Neuronal stem cell (in vitro differentiated cells): ENCODE results near the gene IGSF10.

Experiments
- DNase-seq: peaks from one replicate; pipeline ENCODE4 v3.0.0-alpha.2; 2013; ENCODE audit warnings: low spot score
- H2AFZ ChIP-seq: one replicate; pipeline ENCODE4 v1.6.1; 2013; ENCODE audit warnings: mild to moderate bottlenecking, low read length, inconsistent platforms
- H2AK5ac ChIP-seq: 2 replicates; pipeline ENCODE4 v1.6.1; 2013; ENCODE audit warnings: low read depth, mild to moderate bottlenecking, inconsistent platforms, low read length, moderate library complexity, mixed read lengths
- H2BK120ac ChIP-seq: 2 replicates; pipeline ENCODE4 v1.6.1; 2013; ENCODE audit warnings: low read depth, mild to moderate bottlenecking, inconsistent platforms, low read length, moderate library complexity, mixed read lengths
- H2BK12ac ChIP-seq: one replicate; pipeline ENCODE4 v1.6.1; 2013; ENCODE audit warnings: low read length, inconsistent platforms
- H2BK15ac ChIP-seq: 2 replicates; pipeline ENCODE4 v1.6.1; 2013; ENCODE audit warnings: mild to moderate bottlenecking, low read length, inconsistent platforms, mixed read lengths
- H2BK5ac ChIP-seq: one replicate; pipeline ENCODE4 v1.6.1; 2013; ENCODE audit warnings: inconsistent platforms, mild to moderate bottlenecking, low read length, moderate library complexity
- H3K14ac ChIP-seq: one replicate; pipeline ENCODE4 v1.6.1; 2013; ENCODE audit warnings: low read length, inconsistent platforms
- H3K18ac ChIP-seq: 2 replicates; pipeline ENCODE4 v1.6.1; 2013; ENCODE audit warnings: low read length, inconsistent platforms
- H3K23ac ChIP-seq: 2 replicates; pipeline ENCODE4 v1.6.1; 2013; ENCODE audit warnings: low read depth, mild to moderate bottlenecking, mixed read lengths, low read length, inconsistent platforms; ENCODE audit not compliant: poor library complexity
- H3K27ac ChIP-seq: replicated peaks from 3 replicates; pipeline ENCODE4 v1.5.1; 2013; ENCODE audit warnings: low read length, inconsistent platforms
- H3K27me3 ChIP-seq, 3 experiments: 2 replicates each; pipeline ENCODE4 v1.6.1; 2013; ENCODE audit warnings: low read length in 3 of 3, mild to moderate bottlenecking in 2 of 3, inconsistent platforms in 1 of 3, low read depth in 1 of 3, mixed read lengths in 1 of 3, moderate library complexity in 1 of 3; ENCODE audit not compliant: control insufficient read depth in 3 of 3, insufficient read depth in 3 of 3
- H3K36me3 ChIP-seq, 2 donors: replicated peaks in 1 of 2; 2 replicates each; pipeline ENCODE4 v1.6.1; 2013; ENCODE audit warnings: low read length in 2 of 2; ENCODE audit not compliant: control insufficient read depth in 2 of 2, insufficient read depth in 2 of 2
- H3K4ac ChIP-seq: 2 replicates; pipeline ENCODE4 v1.6.1; 2013; ENCODE audit warnings: inconsistent platforms, mild to moderate bottlenecking, low read length, moderate library complexity
- H3K4me1 ChIP-seq, 2 donors: 1 replicate in 1 of 2; 2 replicates in 1 of 2; pipeline ENCODE4 v1.6.1; 2013; ENCODE audit warnings: low read length in 2 of 2, low read depth in 1 of 2; ENCODE audit not compliant: control insufficient read depth in 2 of 2, insufficient read depth in 1 of 2
- H3K4me2 ChIP-seq: one replicate; pipeline ENCODE4 v1.6.1; 2013; ENCODE audit warnings: mild to moderate bottlenecking, low read length, inconsistent platforms; ENCODE audit not compliant: insufficient read depth, poor library complexity, severe bottlenecking
- H3K4me3 ChIP-seq, 2 donors: 2 replicates each; pipeline ENCODE4 v1.5.1; 2013; ENCODE audit warnings: low read length in 2 of 2, mild to moderate bottlenecking in 2 of 2, inconsistent platforms in 1 of 2, moderate library complexity in 1 of 2
- H3K79me1 ChIP-seq: one replicate; pipeline ENCODE4 v1.6.1; 2013; ENCODE audit warnings: low read depth, mild to moderate bottlenecking, inconsistent platforms, low read length, moderate library complexity
- H3K9ac ChIP-seq: one replicate; pipeline ENCODE4 v1.6.1; 2013; ENCODE audit warnings: mild to moderate bottlenecking, low read depth, low read length, inconsistent platforms; ENCODE audit not compliant: poor library complexity
- H3K9me3 ChIP-seq, 2 donors: replicated peaks in 1 of 2; 2 replicates each; pipeline versions ENCODE3 to v1.6.1; 2013; ENCODE audit warnings: low read length in 2 of 2, mild to moderate bottlenecking in 2 of 2, inconsistent platforms in 1 of 2, low read depth in 1 of 2, mixed read lengths in 1 of 2, moderate library complexity in 1 of 2; ENCODE audit not compliant: control insufficient read depth in 2 of 2, insufficient read depth in 1 of 2
- H4K8ac ChIP-seq: one replicate; pipeline ENCODE4 v1.6.1; 2013; ENCODE audit warnings: low read depth, mild to moderate bottlenecking, inconsistent platforms, low read length, moderate library complexity
- H4K91ac ChIP-seq: one replicate; pipeline ENCODE4 v1.6.1; 2013; ENCODE audit warnings: low read length, low read depth, mild to moderate bottlenecking, inconsistent platforms; ENCODE audit not compliant: poor library complexity
- WGBS, 2 donors: extraction: QIAGEN DNeasy Blood & Tissue Kit; methylation state at CpG; one replicate each; pipeline ENCODE4 v1.1.7; 2013; ENCODE audit warnings: missing lambda C conversion rate in 2 of 2, mixed read lengths in 1 of 2; ENCODE audit not compliant: insufficient read length in 2 of 2, insufficient replicate concordance in 1 of 2; ENCODE audit errors: extremely low coverage in 2 of 2; 5-methylcytosine and 5-hydroxymethylcytosine counted together

IGSF10 gene

DNA sequence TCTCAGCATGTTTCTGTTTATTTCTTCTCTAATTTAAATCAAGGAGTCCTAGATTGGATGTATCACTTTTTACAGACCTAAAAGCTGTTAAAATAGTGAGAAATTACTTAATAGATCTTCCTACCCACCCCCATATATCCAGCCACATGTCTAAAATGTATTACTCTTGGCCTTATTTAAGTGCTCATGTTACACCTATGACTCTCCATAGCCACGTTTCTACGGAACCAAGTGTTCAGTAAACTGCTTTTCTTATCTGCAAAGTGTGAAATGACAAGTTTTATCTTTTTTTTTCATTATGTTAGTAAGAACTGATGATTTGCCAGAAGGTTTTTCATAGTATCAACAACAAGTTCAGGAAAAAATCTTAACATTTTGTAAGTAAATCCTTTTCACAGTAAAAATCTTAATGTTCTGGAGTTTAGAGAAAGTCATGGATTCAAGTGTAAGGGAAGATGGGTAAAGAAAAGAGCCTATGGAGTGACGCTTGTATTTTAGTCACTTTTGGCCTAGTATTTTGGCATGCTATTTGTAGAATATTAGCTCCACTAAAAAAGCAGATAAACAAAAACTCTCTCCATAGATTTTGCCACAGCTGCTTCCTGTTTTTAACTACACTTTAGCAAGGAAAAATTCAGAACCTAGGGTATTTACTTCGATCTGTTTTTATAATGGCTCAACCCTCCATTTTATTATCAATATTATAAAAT, 41.2 kb upstream of the IGSF10 start:
- Histone ChIP-seq H3K36me3 (no peaks in the 10 kb centered on the region), H2AFZ (no peak overlapping the region), H2BK5ac (no peak overlapping the region), H3K9me3 (no peaks in the 10 kb centered on the region), H4K91ac (no peak overlapping the region), H3K4me2 (no peak overlapping the region), H2BK12ac (no peak overlapping the region), H2BK15ac (no peak overlapping the region), H3K18ac (no peak overlapping the region), H2BK120ac (no peak overlapping the region), H3K4ac (no peak overlapping the region), H3K4me1 (no peaks in the 10 kb centered on the region), H4K8ac (no peak overlapping the region), H3K79me1 (no peaks in the 10 kb centered on the region), H3K27me3 (no peaks in the 10 kb centered on the region), H3K9ac (no peak overlapping the region), H3K27ac (no peak overlapping the region), H3K4me3 (no peak overlapping the region), H3K23ac (no peak overlapping the region), H2AK5ac (no peak overlapping the region), H3K14ac (no peak overlapping the region)
- no peak for DNase-seq
- WGBS, 2 donors: no CpG with 5 or more reads among the region's 4 CpGs

DNA sequence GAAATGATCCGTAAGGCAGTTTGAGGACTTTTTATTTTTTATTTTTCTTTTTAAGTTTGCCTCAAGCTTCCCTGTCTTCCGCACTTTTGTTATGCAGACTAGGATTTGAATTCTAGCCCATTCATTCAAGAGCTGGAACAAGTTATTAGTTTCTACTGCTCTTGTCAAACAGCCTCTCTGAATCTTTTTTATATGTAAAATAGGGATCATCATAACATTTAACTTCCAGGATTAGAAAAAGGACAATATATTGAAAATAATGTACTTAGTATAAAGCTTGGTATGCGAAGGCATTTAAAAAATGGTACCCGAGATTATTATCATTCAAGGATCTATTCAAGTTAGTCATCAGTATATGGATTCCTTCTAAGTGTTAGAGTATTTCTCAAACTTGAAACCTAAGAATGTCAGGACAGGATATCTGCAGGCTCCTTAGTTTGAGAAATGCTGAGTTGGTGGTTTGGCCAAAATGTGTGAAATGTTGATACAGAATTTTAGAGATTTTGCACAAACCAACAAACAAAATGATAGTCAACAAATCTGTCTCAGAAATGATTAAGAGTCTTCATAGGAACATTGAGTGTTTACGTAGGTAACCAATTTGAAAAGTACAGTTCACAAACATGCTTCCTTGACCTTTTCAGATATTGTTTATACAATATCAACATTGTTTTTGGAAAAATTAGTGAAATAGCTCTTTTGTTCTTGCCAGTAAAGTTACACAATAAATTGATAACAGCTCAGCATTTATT, 40.5 kb upstream of the IGSF10 start:
- H3K27ac ChIP-seq: no peak overlapping the region
- H3K14ac ChIP-seq: no peak overlapping the region
- no CpG with 5 or more reads among the region's 5 CpGs for WGBS, 2 donors
- no peak overlapping the region for H3K9ac ChIP-seq
- no peaks in the 10 kb centered on the region for H3K36me3 ChIP-seq
- H4K8ac ChIP-seq: no peak overlapping the region
- no peak overlapping the region for H4K91ac ChIP-seq
- H2AFZ ChIP-seq: no peak overlapping the region
- no peak overlapping the region for H3K18ac ChIP-seq
- H3K27me3 ChIP-seq: no peaks in the 10 kb centered on the region
- H3K79me1 ChIP-seq: no peaks in the 10 kb centered on the region
- no peak overlapping the region for H2AK5ac ChIP-seq
- H3K4ac ChIP-seq: no peak overlapping the region
- H3K4me3 ChIP-seq: no peak overlapping the region
- H2BK15ac ChIP-seq: no peak overlapping the region
- no peak overlapping the region for H2BK120ac ChIP-seq
- no peaks in the 10 kb centered on the region for H3K9me3 ChIP-seq
- no peak for DNase-seq
- H2BK12ac ChIP-seq: no peak overlapping the region
- no peak overlapping the region for H2BK5ac ChIP-seq
- no peak overlapping the region for H3K4me2 ChIP-seq
- H3K4me1 ChIP-seq: no peaks in the 10 kb centered on the region
- no peak overlapping the region for H3K23ac ChIP-seq

DNA sequence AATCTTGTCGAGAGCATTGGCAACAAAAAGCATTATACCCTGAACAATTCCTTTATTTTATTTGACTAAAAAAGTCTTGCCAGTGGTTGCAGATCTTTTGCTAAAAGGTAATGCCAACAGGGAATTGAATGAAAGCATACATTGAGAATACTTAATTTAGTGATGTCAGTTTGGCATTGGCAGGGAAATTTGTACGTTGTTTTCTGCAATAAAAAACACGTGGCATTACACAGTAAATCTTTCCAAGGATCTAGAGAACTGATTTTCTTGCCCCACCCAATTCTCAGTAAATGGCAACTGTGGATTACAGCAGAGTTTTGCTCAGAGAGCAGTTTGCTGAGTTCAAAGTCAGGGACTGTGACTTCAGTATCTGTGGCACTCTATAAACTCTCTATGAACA, 38.3 kb upstream of the IGSF10 start:
- no peaks in the 10 kb centered on the region for H3K4me1 ChIP-seq
- H4K8ac ChIP-seq: no peak overlapping the region
- H3K4me3 ChIP-seq: no peak overlapping the region
- no peaks in the 10 kb centered on the region for H3K9me3 ChIP-seq
- H3K27me3 ChIP-seq: no peaks in the 10 kb centered on the region
- no peak overlapping the region for H2BK12ac ChIP-seq
- H2BK5ac ChIP-seq: no peak overlapping the region
- no peak overlapping the region for H3K9ac ChIP-seq
- H3K18ac ChIP-seq: no peak overlapping the region
- no peak overlapping the region for H3K27ac ChIP-seq
- no peak overlapping the region for H3K14ac ChIP-seq
- no peak overlapping the region for H3K4ac ChIP-seq
- no peak overlapping the region for H2BK15ac ChIP-seq
- no peak overlapping the region for H3K23ac ChIP-seq
- no peak overlapping the region for H3K4me2 ChIP-seq
- no peaks in the 10 kb centered on the region for H3K36me3 ChIP-seq
- no peak for DNase-seq
- no peaks in the 10 kb centered on the region for H3K79me1 ChIP-seq
- no peak overlapping the region for H4K91ac ChIP-seq
- no CpG with 5 or more reads among the region's 3 CpGs for WGBS, 2 donors
- H2BK120ac ChIP-seq: no peak overlapping the region
- no peak overlapping the region for H2AK5ac ChIP-seq
- H2AFZ ChIP-seq: no peak overlapping the region

DNA sequence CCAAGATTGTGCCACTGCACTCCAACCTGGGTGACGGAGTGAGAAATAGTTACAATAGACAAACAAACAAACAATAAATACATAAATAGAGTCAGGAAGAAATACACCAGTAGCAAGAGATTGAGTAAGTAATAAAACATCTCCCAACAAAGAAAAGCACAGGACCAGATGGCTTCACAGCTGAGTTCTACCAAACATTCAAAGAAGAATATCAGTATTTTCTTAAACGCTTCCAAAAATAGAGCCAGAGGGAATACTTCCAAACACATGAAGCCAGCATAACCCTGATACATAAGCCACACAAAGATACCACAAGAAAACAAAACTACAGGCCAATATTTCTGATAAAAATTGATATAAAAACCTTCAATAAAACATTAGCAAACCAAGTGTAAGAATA, 30.7 kb upstream of the IGSF10 start:
- WGBS, 2 donors: no CpG with 5 or more reads among the region's 2 CpGs
- H3K9ac ChIP-seq: no peak overlapping the region
- H3K14ac ChIP-seq: no peak overlapping the region
- H2AFZ ChIP-seq: no peak overlapping the region
- H3K4me2 ChIP-seq: no peak overlapping the region
- H3K9me3 ChIP-seq: no peaks in the 10 kb centered on the region
- H2BK5ac ChIP-seq: no peak overlapping the region
- H3K36me3 ChIP-seq: no peaks in the 10 kb centered on the region
- H3K27me3 ChIP-seq: no peaks in the 10 kb centered on the region
- H3K27ac ChIP-seq: no peak overlapping the region
- no peak for DNase-seq
- H3K23ac ChIP-seq: no peak overlapping the region
- no peak overlapping the region for H3K18ac ChIP-seq
- no peak overlapping the region for H4K91ac ChIP-seq
- H4K8ac ChIP-seq: no peak overlapping the region
- H3K4ac ChIP-seq: no peak overlapping the region
- H2BK15ac ChIP-seq: no peak overlapping the region
- H3K79me1 ChIP-seq: no peaks in the 10 kb centered on the region
- no peak overlapping the region for H2AK5ac ChIP-seq
- H2BK120ac ChIP-seq: no peak overlapping the region
- no peaks in the 10 kb centered on the region for H3K4me1 ChIP-seq
- H3K4me3 ChIP-seq: no peak overlapping the region
- H2BK12ac ChIP-seq: no peak overlapping the region
